IMR-90 (cell line): ENCODE measurements around the gene RUNDC3A. TPM values are rescaled to one million over a fixed set of nuclear protein-coding genes. Genes with fewer than 3 reads are reported as not detected.

Experiments used
- ATAC-seq: fragments of 200-7000 bp; cut with Tn5 transposase; 2 replicates; pipeline ENCODE4 v1.9.1; 2020; ENCODE audit warnings: low read depth, mild to moderate bottlenecking, moderate library complexity
- BruUV-seq: library from RNA; stranded (reverse); fragments of 400-500 nt; replicated peaks from 2 replicates; lab custom pipeline; 2021; lab: Mats Ljungman, UMichigan
- CTCF ChIA-PET: fragments of 300-600 bp; formaldehyde crosslinking; extraction: SDS; loops from one replicate; lab custom pipeline; 2021; ENCODE audit warnings: antibody characterized with exemption; lab: Yijun Ruan, JAX
- POLR2A ChIA-PET: fragments of 300-600 bp; sonication (Branson Sonifier 250); formaldehyde crosslinking; loops from one replicate; lab custom pipeline; 2022; ENCODE audit warnings: antibody characterized with exemption; ENCODE audit not compliant: unreplicated experiment; lab: Charles Lee
- DNase-seq: peaks from one replicate; pipeline ENCODE4 v3.0.0; 2013
- H2AFZ ChIP-seq: replicated peaks from 2 replicates; pipeline ENCODE3; 2013; ENCODE audit warnings: low read length, mild to moderate bottlenecking; ENCODE audit not compliant: poor library complexity
- H2AK5ac ChIP-seq: 2 replicates; pipeline ENCODE4 v1.6.1; 2013; ENCODE audit warnings: low read depth, low read length, inconsistent platforms
- H2AK9ac ChIP-seq: replicated peaks from 2 replicates; pipeline ENCODE3; 2013; ENCODE audit warnings: mild to moderate bottlenecking, low read depth, low read length, moderate library complexity; ENCODE audit not compliant: poor library complexity
- H2BK120ac ChIP-seq: 2 replicates; pipeline ENCODE4 v1.6.1; 2013; ENCODE audit warnings: low read depth, low read length, inconsistent platforms
- H2BK15ac ChIP-seq: 3 replicates; pipeline ENCODE4 v1.6.1; 2013; ENCODE audit warnings: low read depth, low read length, inconsistent platforms
- H2BK20ac ChIP-seq: 2 replicates; pipeline ENCODE4 v1.6.1; 2013; ENCODE audit warnings: low read depth, mild to moderate bottlenecking, inconsistent platforms, low read length, moderate library complexity
- H2BK5ac ChIP-seq: 2 replicates; pipeline ENCODE4 v1.6.1; 2013; ENCODE audit warnings: mild to moderate bottlenecking, low read depth, low read length, inconsistent platforms; ENCODE audit not compliant: poor library complexity, severe bottlenecking
- H3K14ac ChIP-seq: replicated peaks from 2 replicates; pipeline ENCODE4 v1.6.1; 2013; ENCODE audit warnings: low read depth, low read length, inconsistent platforms
- H3K18ac ChIP-seq: 2 replicates; pipeline ENCODE4 v1.6.1; 2013; ENCODE audit warnings: low read depth, low read length, control low read depth
- H3K23ac ChIP-seq: 2 replicates; pipeline ENCODE4 v1.6.1; 2013; ENCODE audit warnings: low read depth, low read length, inconsistent platforms
- H3K27ac ChIP-seq: 2 replicates; pipeline ENCODE4 v1.5.1; 2013; ENCODE audit warnings: mild to moderate bottlenecking, control low read depth, low read length; ENCODE audit not compliant: insufficient read depth
- H3K27me3 ChIP-seq: 2 replicates; pipeline ENCODE4 v1.6.1; 2013; ENCODE audit warnings: low read length; ENCODE audit not compliant: control insufficient read depth, insufficient read depth
- H3K36me3 ChIP-seq: 2 replicates; pipeline ENCODE4 v1.6.1; 2013; ENCODE audit warnings: low read length, mixed read lengths; ENCODE audit not compliant: control insufficient read depth, insufficient read depth
- H3K4ac ChIP-seq: 2 replicates; pipeline ENCODE4 v1.6.1; 2013; ENCODE audit warnings: low read depth, low read length, inconsistent platforms
- H3K4me1 ChIP-seq: 2 replicates; pipeline ENCODE4 v1.6.1; 2013; ENCODE audit warnings: low read length, mixed read lengths; ENCODE audit not compliant: control insufficient read depth, insufficient read depth
- H3K4me2 ChIP-seq: 2 replicates; pipeline ENCODE4 v1.6.1; 2013; ENCODE audit warnings: low read depth, mild to moderate bottlenecking, control low read depth, low read length, moderate library complexity
- H3K4me3 ChIP-seq: 2 replicates; pipeline ENCODE4 v1.5.1; 2013; ENCODE audit warnings: low read depth, mild to moderate bottlenecking, control low read depth, low read length, moderate library complexity; ENCODE audit not compliant: insufficient read depth
- H3K56ac ChIP-seq: 2 replicates; pipeline ENCODE4 v1.6.1; 2013; ENCODE audit warnings: low read length, inconsistent platforms; ENCODE audit not compliant: insufficient read depth; ENCODE audit errors: extremely low read depth
- H3K79me1 ChIP-seq, 2 experiments: 2 replicates each; pipeline ENCODE4 v1.6.1; 2013; ENCODE audit warnings: low read length in 2 of 2, inconsistent platforms in 1 of 2, low read depth in 1 of 2
- H3K9ac ChIP-seq: 2 replicates; pipeline ENCODE4 v1.6.1; 2013; ENCODE audit warnings: low read depth, low read length, control low read depth
- H3K9me1 ChIP-seq: 2 replicates; pipeline ENCODE4 v1.6.1; 2013; ENCODE audit warnings: low read length, inconsistent platforms; ENCODE audit not compliant: insufficient read depth
- H3K9me3 ChIP-seq: 2 replicates; pipeline ENCODE4 v1.6.1; 2013; ENCODE audit warnings: low read length; ENCODE audit not compliant: control insufficient read depth, insufficient read depth
- H4K20me1 ChIP-seq: 2 replicates; pipeline ENCODE4 v1.6.1; 2013; ENCODE audit warnings: low read length, inconsistent platforms; ENCODE audit not compliant: insufficient read depth
- H4K5ac ChIP-seq: 2 replicates; pipeline ENCODE4 v1.6.1; 2013; ENCODE audit warnings: mild to moderate bottlenecking, low read depth, low read length, control low read depth
- H4K8ac ChIP-seq, 2 experiments: 2 replicates each; pipeline ENCODE4 v1.6.1; 2013; ENCODE audit warnings: low read depth in 2 of 2, low read length in 2 of 2, control low read depth in 1 of 2, inconsistent platforms in 1 of 2
- H4K91ac ChIP-seq: 2 replicates; pipeline ENCODE4 v1.6.1; 2013; ENCODE audit warnings: low read depth, low read length, inconsistent platforms; ENCODE audit not compliant: insufficient read depth
- BHLHE40 ChIP-seq: fragments of 150-350 bp; IDR thresholded peaks from 2 replicates; pipeline ENCODE4 v1.6.1; 2016; ENCODE audit warnings: mild to moderate bottlenecking, low read depth, low read length
- CEBPB ChIP-seq: IDR thresholded peaks from 2 replicates; pipeline ENCODE4 v1.6.1; 2012; ENCODE audit warnings: low read depth, low read length, improper control_type of control experiment
- CHD1 ChIP-seq: IDR thresholded peaks from 2 replicates; pipeline ENCODE4 v1.6.1; 2012; ENCODE audit warnings: low read depth, low read length, improper control_type of control experiment
- CTCF ChIP-seq: conservative IDR thresholded peaks from 2 replicates; pipeline ENCODE4 v1.5.1; 2012; ENCODE audit warnings: mild to moderate bottlenecking, low read depth, low read length, improper control_type of control experiment
- ELK1 ChIP-seq: fragments of 150-350 bp; IDR thresholded peaks from 2 replicates; pipeline ENCODE4 v1.6.1; 2016; ENCODE audit warnings: low read depth, mild to moderate bottlenecking, low read length, moderate library complexity, borderline replicate concordance
- FOS ChIP-seq: fragments of 150-350 bp; IDR thresholded peaks from 2 replicates; pipeline ENCODE4 v1.6.1; 2016; ENCODE audit warnings: low read depth, low read length
- MAFK ChIP-seq: IDR thresholded peaks from 2 replicates; pipeline ENCODE4 v1.6.1; 2012; ENCODE audit warnings: low read depth, low read length, improper control_type of control experiment
- MAZ ChIP-seq: IDR thresholded peaks from 2 replicates; pipeline ENCODE4 v1.6.1; 2012; ENCODE audit warnings: low read depth, mild to moderate bottlenecking, low read length, improper control_type of control experiment, moderate library complexity, borderline replicate concordance
- MXI1 ChIP-seq: IDR thresholded peaks from 2 replicates; pipeline ENCODE4 v1.6.1; 2012; ENCODE audit warnings: low read depth, mild to moderate bottlenecking, low read length, moderate library complexity, borderline replicate concordance
- NFE2L2 ChIP-seq: fragments of 150-350 bp; IDR thresholded peaks from 2 replicates; pipeline ENCODE4 v1.6.1; 2016; ENCODE audit warnings: low read depth, mild to moderate bottlenecking, low read length
- POLR2A ChIP-seq: IDR thresholded peaks from 2 replicates; pipeline ENCODE4 v1.6.1; 2012; ENCODE audit warnings: mild to moderate bottlenecking, low read depth, low read length
- RAD21 ChIP-seq: IDR thresholded peaks from 2 replicates; pipeline ENCODE4 v1.6.1; 2012; ENCODE audit warnings: low read length, improper control_type of control experiment
- RCOR1 ChIP-seq: IDR thresholded peaks from 2 replicates; pipeline ENCODE4 v1.6.1; 2012; ENCODE audit warnings: mild to moderate bottlenecking, low read length, improper control_type of control experiment; ENCODE audit not compliant: insufficient replicate concordance
- RFX5 ChIP-seq: IDR thresholded peaks from 2 replicates; pipeline ENCODE4 v1.8.0; 2012; ENCODE audit warnings: low read depth, mild to moderate bottlenecking, low read length, moderate library complexity
- SMC3 ChIP-seq: fragments of 150-350 bp; IDR thresholded peaks from 2 replicates; pipeline ENCODE4 v1.6.1; 2016; ENCODE audit warnings: low read depth, mild to moderate bottlenecking, antibody characterized with exemption, low read length, moderate library complexity
- USF2 ChIP-seq: fragments of 150-350 bp; IDR thresholded peaks from 2 replicates; pipeline ENCODE4 v1.6.1; 2017; ENCODE audit warnings: mild to moderate bottlenecking, antibody characterized with exemption, low read length, low read depth
- WGBS, 2 experiments: methylation state at CpG; one replicate each; pipeline versions ENCODE4 v1.1.5 to v1.1.7; 2013; ENCODE audit warnings: missing lambda C conversion rate in 2 of 2; ENCODE audit not compliant: insufficient read length in 1 of 2; ENCODE audit errors: extremely low coverage in 2 of 2; 5-methylcytosine and 5-hydroxymethylcytosine counted together
- dilution Hi-C: fragments of 300-500 bp; cut with HindIII; formaldehyde crosslinking; loops from one replicate; pipeline ENCODE4 v1.14.3; 2018; ENCODE audit warnings: low sequenced_read_pairs; ENCODE audit not compliant: unreplicated experiment
- in situ Hi-C: fragments of 300-500 bp; cut with MboI; formaldehyde crosslinking; loops from 3 replicates; pipeline ENCODE4 v1.14.3; 2019; ENCODE audit warnings: low sequenced_read_pairs, inconsistent platforms, mixed read lengths
- intact Hi-C: fragments of 100-400 bp; cut with micrococcal nuclease; formaldehyde crosslinking; loops from 2 replicates; pipeline ENCODE4 v1.10.0; 2022
- polyA plus RNA-seq, 3 experiments: library from polyadenylated mRNA; depleted of rRNA; stranded (reverse); fragments of >200 nt; gene quantifications; 2 replicates each; pipeline ENCODE4 v1.2.3, GENCODE V29; 2012; ENCODE audit warnings: low replicate concordance in 1 of 3
- total RNA-seq: library from RNA; depleted of rRNA; stranded (reverse); fragments of >200 nt; gene quantifications from 2 replicates; pipeline ENCODE4 v1.2.3, GENCODE V29; 2012

The RUNDC3A gene
- total and polyA plus RNA-seq, 2 of the 4 experiments (the other 2 are of a cell fraction) = under 0.01 to 0.34 TPM

- ChIA-PET POLR2A (no interaction called here), CTCF (interaction anchor here (0.6 kb wide), 1 partner anchor 315 kb away, joined by 8 read pairs; no protein-coding TSS in a partner anchor)
- Histone ChIP-seq H3K4me3 (no peak overlapping the region), H2BK20ac (peak overlapping the region; percentile 47; the same call in 1 of the 2 replicates), H4K5ac (no peak overlapping the region), H3K9ac (no peak overlapping the region), H3K9me1 (peaks cover 14% of the 10 kb centered on the region), H2AK5ac (peak overlapping the region; percentile 2; the same call in 1 of the 2 replicates), H3K27me3 (peaks cover 4% of the 10 kb centered on the region), H4K8ac (peak overlapping the region; percentile 26 to 62; a peak in 1 of 4 replicates), H3K27ac (no peak overlapping the region), H3K79me1 (peaks cover 0 to 5% of the 10 kb centered on the region in 2 experiments; a peak in 1 of 4 replicates), H3K4me1 (peaks cover 6% of the 10 kb centered on the region), H3K18ac (no peak overlapping the region; the same call in 1 of the 2 replicates), H2BK15ac (peak overlapping the region; percentile 80; the same call in 1 of the 3 replicates), H3K56ac (no peak overlapping the region), H4K20me1 (no peaks in the 10 kb centered on the region), H3K4me2 (no peak overlapping the region), H2BK120ac (peak overlapping the region; percentile 57; the same call in 1 of the 2 replicates), H2AK9ac (no peak overlapping the region), H3K23ac (peak overlapping the region; percentile 8; the same call in 1 of the 2 replicates), H2BK5ac (no peak overlapping the region), H4K91ac (peak overlapping the region; percentile 24; the same call in 1 of the 2 replicates), H3K36me3 (no peaks in the 10 kb centered on the region), H2AFZ (peak overlapping the region; percentile 88), H3K14ac (0 out of 2 replicates have a peak overlapping the region, but pooled peaks have one; percentile 8), H3K4ac (peak overlapping the region; percentile 65; the same call in 1 of the 2 replicates), H3K9me3 (no peaks in the 10 kb centered on the region)
- dilution Hi-C loops (no loop called here), in situ Hi-C loops (no loop called here), intact Hi-C loops (no loop called here)
- no TSS peak for BruUV-seq
- WGBS, 2 experiments = no CpG with 5 or more reads among the region's 2 CpGs
- DNase-seq (no peak), ATAC-seq (no peak)
- TF ChIP-seq RAD21 (no peak), RFX5 (no peak), ELK1 (no peak), SMC3 (no peak), CHD1 (no peak), USF2 (no peak), NFE2L2 (no peak), CEBPB (no peak), POLR2A (no peak), BHLHE40 (no peak), FOS (no peak), RCOR1 (no peak), MAFK (no peak), MAZ (no peak), CTCF (no peak), MXI1 (no peak)
Observed at GRCh38 chr17:44279346-44279665, 29.1 kb upstream of the RUNDC3A start.
